ENCODE data around the gene ZAR1L. TPM values are rescaled to one million over a fixed set of nuclear protein-coding genes. Genes with fewer than 3 reads are reported as not detected.

Gene ZAR1L
- total RNA-seq, 1 donor from 2014 or later = not detected

DNA sequence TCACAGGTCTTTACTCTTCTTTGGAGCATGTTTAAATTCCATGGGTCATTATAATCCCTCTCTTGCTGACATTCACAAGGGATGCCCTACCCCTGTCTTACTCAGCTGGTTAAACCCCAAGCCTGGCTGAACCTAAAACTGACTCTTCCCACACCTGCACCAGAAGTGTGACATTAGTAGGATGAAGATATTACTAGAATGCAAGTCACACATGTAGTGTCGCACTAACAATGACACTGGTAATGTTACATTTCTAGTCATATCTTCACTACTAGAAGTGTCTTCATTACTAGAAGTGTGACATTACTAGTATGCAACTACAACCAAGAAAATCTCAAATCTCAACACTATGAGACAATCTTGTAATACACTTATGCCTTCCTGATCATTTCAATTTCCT lies 14.2 kb downstream of the ZAR1L start:
- no peak for DNase-seq

DNA sequence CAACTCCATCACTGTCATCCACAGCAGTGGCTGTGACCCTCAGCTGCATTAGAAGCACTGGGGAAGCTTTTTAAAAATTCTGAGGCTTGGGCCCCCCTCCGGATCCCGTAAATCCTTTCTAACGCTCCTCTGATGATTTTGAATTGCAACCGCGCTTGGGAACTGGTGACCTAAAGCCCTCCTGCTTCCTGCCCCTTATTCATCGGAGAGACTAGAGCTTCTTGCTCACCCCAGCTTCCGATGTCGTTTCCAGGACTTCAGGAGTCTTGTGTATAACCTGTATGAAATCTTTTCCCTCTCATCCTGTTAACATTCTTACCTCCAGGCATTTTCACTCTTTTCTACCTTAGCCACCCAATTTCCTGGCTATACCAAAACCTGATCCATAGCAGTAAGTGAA lies 14.8 kb downstream of the ZAR1L start:
- no peak for DNase-seq

- DNase-seq = no peak
Observed at GRCh38 chr13:32299893-32300292, 15.3 kb downstream of the ZAR1L start.

DNA sequence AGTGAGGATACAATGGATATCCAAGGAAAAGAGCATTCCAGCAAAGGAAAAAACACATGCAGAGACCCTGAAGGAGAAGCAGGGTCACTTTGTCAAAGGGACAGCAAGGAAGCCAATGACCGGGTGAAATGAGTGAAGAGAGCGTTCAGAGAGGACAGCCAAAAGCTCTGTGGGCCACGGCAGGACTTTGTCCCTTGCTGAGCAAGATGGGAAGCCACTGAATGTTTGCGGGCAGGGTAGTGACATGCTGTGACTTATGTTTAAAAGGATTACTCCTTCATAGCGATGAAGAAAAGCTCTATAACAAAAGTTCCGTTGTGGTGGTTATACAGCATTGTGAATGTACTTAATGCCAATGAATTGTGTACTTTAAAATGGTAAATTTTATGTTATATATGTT lies 16.5 kb downstream of the ZAR1L start:
- DNase-seq = no peak

DNA sequence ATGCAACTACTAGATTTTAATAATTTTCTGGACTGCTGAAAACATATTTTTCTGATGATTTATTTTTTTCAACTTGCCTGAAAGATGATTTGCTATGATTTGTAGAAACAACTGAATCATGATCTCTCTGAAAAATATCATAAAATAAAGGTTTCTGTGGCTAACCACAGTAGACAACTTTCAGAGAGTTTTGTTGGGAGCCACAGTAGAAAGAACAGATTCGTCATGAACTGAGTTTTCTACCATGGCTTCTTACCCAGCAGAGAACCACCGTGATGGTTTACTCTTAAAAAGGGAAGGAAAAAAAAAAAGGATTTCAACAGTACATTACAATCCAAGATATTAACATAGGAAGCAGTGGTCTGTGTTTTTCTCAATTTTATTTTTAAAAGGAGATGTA lies 18.0 kb downstream of the ZAR1L start:
- no peak for DNase-seq

GRCh38 chr13:32285633-32285965 lies 29.6 kb downstream of the ZAR1L start:
- no peak for DNase-seq

DNA sequence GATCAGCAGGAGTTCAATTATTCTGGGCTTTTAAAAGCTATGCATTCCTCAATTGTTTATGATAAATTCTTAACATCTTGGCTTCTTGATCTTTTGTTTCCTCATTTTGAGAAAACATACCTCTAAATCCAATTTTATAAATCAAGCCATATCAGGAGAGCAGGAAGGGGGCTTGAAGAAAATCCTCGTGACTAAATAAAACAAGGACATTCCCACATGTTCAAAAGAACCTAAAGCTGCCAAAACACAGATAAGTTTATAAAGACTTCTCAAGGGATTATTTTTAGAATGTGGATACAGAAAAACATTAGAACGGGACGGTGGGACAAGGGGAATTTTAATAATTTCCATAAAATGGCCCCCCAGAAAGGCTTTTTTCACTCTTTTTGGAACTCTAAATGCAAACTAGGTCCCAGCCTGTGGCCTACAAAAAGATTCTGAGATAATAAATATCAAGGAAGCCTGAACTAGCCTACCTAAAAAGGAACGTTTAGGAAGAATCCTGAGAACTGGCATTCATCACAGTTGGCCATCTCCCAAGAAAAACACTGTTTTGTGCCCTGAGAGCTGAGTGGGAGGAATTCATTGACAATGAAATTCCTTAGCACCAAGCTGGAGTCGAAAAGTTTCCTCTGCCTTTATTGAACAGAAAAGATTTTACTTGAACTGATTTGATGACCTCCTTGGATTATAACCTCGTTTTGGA lies 30.1 kb downstream of the ZAR1L start:
- peak; percentile 52 for DNase-seq

- DNase-seq = no peak
Observed at GRCh38 chr13:32282096-32282711, 33.0 kb downstream of the ZAR1L start.

DNA sequence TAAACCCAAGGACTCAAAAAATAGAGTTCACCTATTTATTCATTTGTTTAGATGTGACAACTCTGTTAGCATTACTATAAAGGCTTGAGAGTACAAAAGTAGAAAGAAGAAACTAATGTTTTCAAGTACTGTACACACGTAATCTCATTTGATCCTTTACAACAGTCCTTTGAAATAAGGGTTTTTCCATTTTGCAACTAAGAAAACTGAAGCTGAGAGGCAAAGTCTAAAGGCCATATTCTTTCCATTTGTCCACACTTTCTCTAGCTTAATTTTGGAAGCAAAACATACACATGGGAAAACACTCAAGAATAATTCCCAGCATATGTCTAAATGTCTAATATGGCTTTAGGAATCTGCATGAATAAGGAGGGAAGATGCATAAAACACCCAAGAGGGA lies 34.1 kb downstream of the ZAR1L start:
- DNase-seq = no peak

- DNase-seq = no peak
Observed at GRCh38 chr13:32278426-32278825, 36.7 kb downstream of the ZAR1L start.

GRCh38 chr13:32277839-32278238 lies 37.3 kb downstream of the ZAR1L start:
- no peak for DNase-seq

- peak; percentile 20 for DNase-seq
Observed at GRCh38 chr13:32272021-32272683, 43.0 kb downstream of the ZAR1L start.

DNA sequence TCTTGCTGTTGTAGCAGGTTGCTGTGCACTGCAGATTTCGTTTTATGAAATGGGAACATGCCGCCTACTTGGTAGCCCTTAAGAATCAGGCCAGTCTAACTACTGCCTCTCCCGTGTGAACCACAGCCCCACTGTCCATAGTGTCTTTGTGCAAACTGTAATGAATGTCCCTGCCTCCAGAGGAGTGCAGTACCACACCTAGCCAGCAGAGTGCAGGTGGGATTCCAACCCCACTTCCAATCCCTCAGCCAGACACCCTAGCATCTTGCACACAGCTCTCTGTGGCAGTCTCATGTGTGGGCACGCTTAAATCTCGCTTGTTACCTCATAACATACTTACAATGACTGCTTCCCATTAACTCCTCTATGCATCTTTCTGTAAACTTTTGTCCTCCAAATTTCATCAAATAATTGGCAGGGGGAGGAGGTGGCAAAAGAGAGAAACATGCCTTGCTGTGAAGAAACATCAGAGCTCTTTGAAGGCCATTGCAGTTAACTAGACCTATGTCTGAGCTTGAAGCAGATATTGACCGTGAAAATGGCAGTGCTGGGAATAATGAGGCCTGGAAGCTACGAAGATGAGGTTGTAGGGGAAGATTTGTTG lies 47.2 kb downstream of the ZAR1L start:
- DNase-seq = no peak

- no peak for DNase-seq
Observed at GRCh38 chr13:32266130-32266529, 49.0 kb downstream of the ZAR1L start.

GRCh38 chr13:32265726-32266125 lies 49.4 kb downstream of the ZAR1L start:
- DNase-seq = no peak

DNA sequence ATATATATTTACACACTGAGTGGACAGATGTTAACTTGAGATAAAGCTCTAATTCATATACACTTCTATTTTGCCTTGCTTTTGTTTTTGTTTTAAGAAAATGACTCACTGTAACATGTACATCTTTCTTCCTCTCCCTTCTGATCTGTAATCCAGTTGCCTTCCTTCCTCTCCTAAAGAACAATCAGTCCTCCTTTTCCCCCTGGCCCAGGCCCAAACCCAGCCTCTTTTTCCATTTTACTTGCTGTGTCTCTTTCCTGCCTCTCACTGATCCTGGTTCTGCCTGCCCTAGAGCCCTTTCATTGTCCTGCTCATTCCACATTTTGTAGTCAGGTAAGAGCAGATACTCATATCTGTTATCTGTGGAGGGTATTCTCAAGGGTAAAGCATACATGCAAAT lies 50.8 kb downstream of the ZAR1L start:
- peak; percentile 32 for DNase-seq

GRCh38 chr13:32262619-32263018 lies 52.5 kb downstream of the ZAR1L start:
- DNase-seq = no peak

DNA sequence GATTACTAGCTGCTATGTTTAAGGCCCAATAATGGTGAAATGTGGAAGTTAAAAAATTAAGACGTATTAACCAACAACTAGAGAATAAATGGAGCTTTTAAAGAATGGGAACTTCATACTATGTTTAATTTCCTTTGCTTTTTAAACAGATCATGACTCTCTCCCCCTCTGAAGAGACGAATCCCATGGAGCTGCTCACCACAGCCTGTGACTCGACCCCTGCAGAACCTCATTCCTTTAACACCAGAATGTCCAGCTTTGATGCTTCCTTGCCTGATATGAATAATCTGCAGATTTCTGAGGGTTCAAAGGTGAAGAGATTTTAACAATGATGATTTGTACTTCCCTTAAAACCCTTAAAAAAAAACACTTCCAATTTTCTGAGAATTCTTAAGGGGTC lies 53.0 kb downstream of the ZAR1L start:
- no peak for DNase-seq

DNA sequence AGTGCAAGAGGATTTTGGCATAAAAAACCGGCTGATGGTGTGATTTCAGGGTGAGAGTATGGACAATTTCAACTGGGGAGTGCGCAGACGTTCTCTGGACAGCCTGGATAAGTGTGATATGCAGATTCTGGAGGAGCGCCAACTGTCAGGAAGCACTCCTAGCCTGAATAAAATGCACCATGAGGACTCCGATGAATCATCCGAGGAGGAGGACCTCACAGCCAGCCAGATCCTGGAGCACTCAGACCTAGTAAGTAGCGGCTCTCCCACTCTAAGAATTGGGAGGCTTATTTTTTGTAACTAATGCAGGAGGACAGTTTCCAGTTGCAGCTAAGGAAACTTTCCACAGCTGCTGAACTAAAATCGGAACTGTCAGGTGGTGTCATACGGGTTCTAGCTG lies 53.6 kb downstream of the ZAR1L start:
- peak; percentile 85 for DNase-seq

DNA sequence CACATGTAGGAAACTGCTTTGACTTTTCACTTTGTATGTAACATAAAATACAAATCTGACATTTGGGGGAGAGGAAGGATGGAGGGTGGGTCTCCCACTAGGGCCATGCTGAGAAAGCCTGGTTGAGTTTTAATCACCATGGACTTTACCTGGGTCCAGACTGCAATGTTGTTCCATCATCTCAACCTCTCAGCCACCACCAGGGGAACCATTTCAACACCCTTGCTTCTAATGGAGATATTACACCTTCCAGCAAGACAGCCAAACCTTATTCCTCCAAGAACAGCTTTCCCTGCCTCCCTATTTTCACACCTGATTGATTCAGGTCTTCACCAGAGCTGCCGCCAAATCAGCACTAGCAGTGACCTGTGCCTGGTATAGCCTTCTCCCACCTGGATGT lies 56.0 kb downstream of the ZAR1L start:
- DNase-seq = no peak

GRCh38 chr13:32257649-32258048 lies 57.5 kb downstream of the ZAR1L start:
- DNase-seq = no peak

DNA sequence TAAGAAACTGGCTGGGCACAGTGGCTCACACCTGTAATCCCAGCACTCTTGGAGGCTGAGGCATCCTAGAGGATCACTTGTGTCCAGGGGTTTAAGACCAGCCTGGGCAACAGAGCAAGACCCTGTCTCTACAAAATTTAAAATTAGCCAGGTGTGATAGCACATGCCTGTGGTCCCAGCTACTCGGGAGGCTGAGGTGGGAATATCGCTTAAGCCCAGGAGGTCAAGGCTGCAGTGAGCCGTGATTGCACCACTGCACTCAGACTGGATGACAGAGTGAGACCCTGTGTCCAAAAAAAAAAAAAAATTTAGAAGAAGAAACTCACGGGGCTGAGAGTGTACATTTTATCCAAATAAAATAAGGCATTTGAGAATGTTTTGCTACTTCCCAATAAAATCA lies 58.9 kb downstream of the ZAR1L start:
- no peak for DNase-seq

GRCh38 chr13:32255724-32256109 lies 59.4 kb downstream of the ZAR1L start:
- no peak for DNase-seq

Data from tongue (tissue), 2 donors.